Measurements from ENCODE around the gene TMEM169. TPM values are rescaled to one million over a fixed set of nuclear protein-coding genes. Genes with fewer than 3 reads are reported as not detected.
"Not testable (repeated sequence)": the region's sequence is repeated elsewhere in the genome, so short reads cannot be mapped to it uniquely, and the experiment has no call there.

Gene TMEM169
- total and polyA plus RNA-seq, 2 donors: 0.65 to 0.85 TPM

DNA sequence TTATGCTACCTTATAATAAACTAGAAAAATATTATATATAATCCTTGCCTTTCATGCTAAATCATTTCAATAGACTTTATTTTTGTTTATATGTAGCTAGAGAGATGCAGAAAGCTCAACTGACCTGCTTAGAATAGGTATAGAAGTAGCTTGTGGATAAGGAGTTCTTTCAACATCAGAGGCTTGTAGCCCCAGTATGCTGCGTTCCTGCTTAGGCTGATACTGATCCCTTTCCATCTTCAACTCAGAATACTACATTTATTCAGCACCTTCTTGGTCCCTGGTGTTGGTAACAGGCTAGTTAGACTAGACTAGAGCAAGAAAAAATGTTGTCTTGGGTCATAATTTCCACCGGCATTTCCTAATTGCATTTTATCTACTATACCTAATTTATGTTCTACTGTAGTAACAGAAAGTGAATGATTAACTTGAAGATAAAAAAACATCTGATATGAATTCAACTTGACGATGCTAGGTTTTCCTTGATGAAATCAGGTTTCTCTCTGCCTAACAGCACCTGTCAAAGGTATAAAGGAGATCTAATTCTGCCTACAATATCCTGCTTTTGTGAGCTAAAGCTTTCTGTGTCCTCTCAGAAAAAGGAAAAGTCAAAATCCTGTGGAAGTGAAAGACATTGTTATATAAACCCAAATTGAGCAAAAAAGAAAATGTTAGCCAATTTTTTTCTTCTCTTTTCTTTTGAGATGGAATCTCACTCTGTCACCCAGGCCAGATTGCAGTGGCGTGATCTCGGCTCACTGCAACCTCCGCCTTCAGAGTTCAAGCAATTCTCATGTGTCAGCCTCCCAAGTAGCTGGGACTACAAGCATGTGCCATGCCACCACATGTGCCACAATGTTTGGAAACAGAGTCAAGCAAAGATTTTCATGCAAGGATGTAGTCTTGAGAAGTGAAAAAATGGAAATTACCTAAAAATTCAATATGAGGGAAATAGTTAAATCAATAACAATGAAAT is 5.9 kb upstream of the TMEM169 start:
- no peaks in the 10 kb centered on the region for H3K4me1 ChIP-seq (ENCODE audit: insufficient read depth)
- WGBS: 82% methylated on average over 6 of the region's 6 CpGs
- H3K36me3 ChIP-seq (ENCODE audit: insufficient read depth): no peaks in the 10 kb centered on the region
- no peak overlapping the region for H3K4me3 ChIP-seq (ENCODE audit: low read depth, low read length)
- H3K27ac ChIP-seq (ENCODE audit: low read depth): no peak overlapping the region
- no peak for DNase-seq (ENCODE audit: extremely low spot score)

- no peak overlapping the region for H3K27ac ChIP-seq (ENCODE audit: low read depth)
- no peak overlapping the region for H3K4me3 ChIP-seq (ENCODE audit: low read depth, low read length)
- no peaks in the 10 kb centered on the region for H3K4me1 ChIP-seq (ENCODE audit: insufficient read depth)
- H3K36me3 ChIP-seq (ENCODE audit: insufficient read depth): no peaks in the 10 kb centered on the region
- 74% methylated on average over 1 of the region's 1 CpG for WGBS
- DNase-seq (ENCODE audit: extremely low spot score): no peak
These were observed 2.9 kb upstream of the TMEM169 start for GRCh38 chr2:216078776-216079175.

DNA sequence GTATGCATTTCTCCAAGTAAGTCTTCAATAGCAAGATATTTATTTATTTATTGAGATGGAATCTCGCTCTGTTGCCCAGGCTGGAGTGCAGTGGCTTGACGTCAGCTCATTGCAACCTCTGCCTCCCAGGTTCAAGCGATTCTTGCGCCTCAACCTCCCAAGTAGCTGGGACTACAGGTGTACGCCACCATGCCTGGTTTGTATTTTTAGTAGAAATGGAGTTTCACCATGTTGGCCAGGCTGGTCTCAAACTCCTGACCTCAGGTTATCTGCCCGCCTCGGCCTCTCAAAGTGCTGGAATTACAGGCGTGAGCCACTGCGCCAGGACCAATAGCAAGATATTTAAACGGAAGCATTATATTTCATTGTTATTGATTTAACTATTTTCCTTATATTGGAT is 1.7 kb upstream of the TMEM169 start:
- H3K27ac ChIP-seq (ENCODE audit: low read depth); H3K4me3 ChIP-seq (ENCODE audit: low read depth, low read length); H3K36me3 ChIP-seq (ENCODE audit: insufficient read depth); H3K4me1 ChIP-seq (ENCODE audit: insufficient read depth); DNase-seq (ENCODE audit: extremely low spot score): not testable (repeated sequence)
- 97% methylated on average over 10 of the region's 10 CpGs for WGBS

GRCh38 chr2:216081012-216081411 is 707 bp upstream of the TMEM169 start:
- Histone ChIP-seq H3K27ac (ENCODE audit: low read depth) (no peak overlapping the region), H3K4me3 (ENCODE audit: low read depth, low read length) (peak overlapping the region; percentile 54), H3K36me3 (ENCODE audit: insufficient read depth) (no peaks in the 10 kb centered on the region), H3K4me1 (ENCODE audit: insufficient read depth) (no peaks in the 10 kb centered on the region)
- 48% methylated on average over 1 of the region's 1 CpG for WGBS
- no peak for DNase-seq (ENCODE audit: extremely low spot score)

DNA sequence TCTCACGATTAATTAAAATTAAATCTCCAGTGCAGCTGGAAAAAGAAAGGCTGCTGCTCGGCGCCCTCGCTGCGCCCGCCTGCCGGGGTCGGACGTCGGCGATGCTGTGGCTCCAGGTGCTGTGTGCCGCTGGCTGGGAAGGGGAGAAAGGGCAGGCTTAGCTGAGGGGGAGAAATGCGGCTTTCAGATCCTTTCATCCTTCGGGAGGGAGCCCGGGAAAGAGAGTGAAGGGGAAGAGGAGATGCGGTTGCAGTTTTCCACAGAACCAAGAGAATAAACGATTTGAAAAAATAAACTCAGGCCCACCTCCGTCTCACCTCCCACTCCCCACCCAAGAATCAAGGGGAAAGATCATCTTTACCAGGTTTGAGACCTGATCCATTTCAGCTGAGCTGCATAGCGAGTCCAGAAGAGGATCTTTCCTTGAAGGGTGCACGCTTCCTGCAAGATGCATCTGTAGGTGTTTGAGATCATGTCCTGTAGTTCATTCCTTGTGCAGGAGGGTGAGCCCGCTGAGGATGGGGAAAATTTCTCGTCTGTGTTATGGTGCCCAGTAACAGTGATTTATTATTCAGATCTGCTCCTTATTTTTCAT is 495 bp downstream of the TMEM169 start:
- H3K4me3 ChIP-seq (ENCODE audit: low read depth, low read length): peak overlapping the region; percentile 54
- H3K36me3 ChIP-seq (ENCODE audit: insufficient read depth): no peaks in the 10 kb centered on the region
- WGBS: 15% methylated on average over 22 of the region's 22 CpGs
- DNase-seq (ENCODE audit: extremely low spot score): no peak
- no peaks in the 10 kb centered on the region for H3K4me1 ChIP-seq (ENCODE audit: insufficient read depth)
- H3K27ac ChIP-seq (ENCODE audit: low read depth): no peak overlapping the region

GRCh38 chr2:216082805-216083204 is 1.1 kb downstream of the TMEM169 start:
- WGBS: 73% methylated on average over 3 of the region's 3 CpGs
- DNase-seq (ENCODE audit: extremely low spot score): no peak

DNA sequence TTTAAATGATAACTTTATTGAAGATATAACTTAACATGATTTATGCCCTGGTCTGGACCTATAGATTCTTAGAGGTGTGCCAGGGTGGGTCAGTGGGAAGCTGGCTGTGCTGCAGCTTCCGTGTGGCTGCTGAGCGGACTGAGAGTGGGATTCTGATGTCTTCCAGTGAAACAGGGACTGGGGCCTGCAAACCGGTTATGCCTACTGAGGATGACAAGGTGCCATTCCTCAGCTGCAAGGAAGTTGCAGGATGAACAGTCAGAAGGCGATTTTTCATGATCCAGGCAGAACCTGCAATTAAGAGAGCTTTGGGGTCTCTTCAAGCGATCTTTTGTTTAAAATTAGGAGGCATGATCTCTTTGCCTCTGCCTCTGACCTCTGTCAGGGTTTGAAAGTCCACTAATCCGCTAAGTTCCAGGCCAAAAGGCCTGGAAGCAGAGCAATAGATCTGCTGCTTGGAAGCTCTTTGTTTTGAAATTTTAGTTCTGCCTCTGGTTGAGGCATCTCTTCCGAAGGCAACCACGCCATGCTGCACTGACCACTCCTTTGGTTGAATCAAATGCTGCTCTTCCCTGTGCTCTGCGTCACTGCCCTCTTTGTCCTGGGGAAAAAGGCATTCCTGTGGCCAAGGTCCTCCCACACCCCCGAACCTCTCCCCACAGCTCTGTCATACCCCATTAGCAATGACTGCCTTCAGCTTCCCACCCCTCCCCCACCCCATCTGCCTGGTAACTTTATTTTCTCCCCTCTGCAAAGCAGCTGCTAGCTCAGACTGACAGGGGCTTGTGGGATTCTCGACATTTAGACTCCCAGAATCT is 2.0 kb downstream of the TMEM169 start:
- H3K4me1 ChIP-seq (ENCODE audit: insufficient read depth): no peaks in the 10 kb centered on the region
- no peak overlapping the region for H3K27ac ChIP-seq (ENCODE audit: low read depth)
- H3K36me3 ChIP-seq (ENCODE audit: insufficient read depth): no peaks in the 10 kb centered on the region
- WGBS: 82% methylated on average over 11 of the region's 11 CpGs
- no peak overlapping the region for H3K4me3 ChIP-seq (ENCODE audit: low read depth, low read length)
- no peak for DNase-seq (ENCODE audit: extremely low spot score)

More at GRCh38 chr2:216082805-216083204, 1.1 kb downstream of the TMEM169 start:
- H3K4me3 ChIP-seq (ENCODE audit: low read depth, low read length): no peak overlapping the region
- H3K27ac ChIP-seq (ENCODE audit: low read depth): no peak overlapping the region
- H3K36me3 ChIP-seq (ENCODE audit: insufficient read depth): no peaks in the 10 kb centered on the region
- no peaks in the 10 kb centered on the region for H3K4me1 ChIP-seq (ENCODE audit: insufficient read depth)

DNA sequence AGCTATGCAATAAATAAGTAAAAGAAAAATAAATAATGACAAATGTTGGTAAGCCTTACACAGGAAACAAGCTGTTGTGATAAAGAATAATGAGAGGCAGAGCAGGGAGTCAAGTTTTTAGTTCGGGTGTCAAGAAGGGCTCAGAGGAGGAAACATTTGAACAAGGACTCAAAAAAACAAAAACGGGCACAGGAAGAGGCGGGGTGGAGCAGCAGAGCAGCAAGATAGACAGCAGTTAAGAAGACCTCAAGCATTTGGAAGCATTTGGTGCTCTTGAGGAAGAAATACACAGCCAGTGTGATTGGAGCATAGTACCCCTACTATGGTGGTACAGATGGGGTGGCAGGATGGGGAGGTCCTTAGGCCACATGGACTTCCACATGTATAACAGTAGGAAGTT is 2.8 kb downstream of the TMEM169 start:
- no peak for DNase-seq (ENCODE audit: extremely low spot score)
- Histone ChIP-seq H3K4me3 (ENCODE audit: low read depth, low read length) (no peak overlapping the region), H3K4me1 (ENCODE audit: insufficient read depth) (no peaks in the 10 kb centered on the region), H3K36me3 (ENCODE audit: insufficient read depth) (no peaks in the 10 kb centered on the region), H3K27ac (ENCODE audit: low read depth) (no peak overlapping the region)
- 70% methylated on average over 3 of the region's 3 CpGs for WGBS

GRCh38 chr2:216086207-216086893 is 4.6 kb downstream of the TMEM169 start:
- Histone ChIP-seq H3K4me3 (ENCODE audit: low read depth, low read length) (no peak overlapping the region), H3K27ac (ENCODE audit: low read depth) (no peak overlapping the region), H3K36me3 (ENCODE audit: insufficient read depth) (no peaks in the 10 kb centered on the region), H3K4me1 (ENCODE audit: insufficient read depth) (no peaks in the 10 kb centered on the region)
- no peak for DNase-seq (ENCODE audit: extremely low spot score)
- 86% methylated on average over 2 of the region's 2 CpGs for WGBS

DNA sequence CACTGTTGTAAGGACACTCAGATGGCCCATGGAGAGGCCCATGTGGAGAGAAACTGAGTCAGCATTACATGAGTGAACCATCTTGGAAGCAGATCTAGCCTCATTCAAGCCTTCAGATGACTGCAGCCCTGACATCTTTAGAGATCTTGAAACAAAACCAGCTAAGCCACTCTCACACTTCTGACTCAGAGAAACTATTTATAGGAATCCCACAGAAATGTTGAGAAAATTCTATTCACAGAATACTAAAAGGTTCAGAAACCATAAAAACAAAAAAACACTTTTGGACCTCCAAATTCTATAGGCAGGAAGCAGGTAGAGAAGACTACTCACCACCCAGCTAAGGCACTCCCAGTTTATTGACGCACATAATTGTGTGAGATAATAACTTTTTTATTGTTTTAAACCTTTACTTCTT is 8.7 kb downstream of the TMEM169 start:
- 89% methylated on average over 1 of the region's 1 CpG for WGBS
- DNase-seq (ENCODE audit: extremely low spot score): no peak
- H3K4me1 ChIP-seq (ENCODE audit: insufficient read depth): no peaks in the 10 kb centered on the region
- H3K36me3 ChIP-seq (ENCODE audit: insufficient read depth): no peaks in the 10 kb centered on the region
- no peak overlapping the region for H3K27ac ChIP-seq (ENCODE audit: low read depth)
- H3K4me3 ChIP-seq (ENCODE audit: low read depth, low read length): no peak overlapping the region

DNA sequence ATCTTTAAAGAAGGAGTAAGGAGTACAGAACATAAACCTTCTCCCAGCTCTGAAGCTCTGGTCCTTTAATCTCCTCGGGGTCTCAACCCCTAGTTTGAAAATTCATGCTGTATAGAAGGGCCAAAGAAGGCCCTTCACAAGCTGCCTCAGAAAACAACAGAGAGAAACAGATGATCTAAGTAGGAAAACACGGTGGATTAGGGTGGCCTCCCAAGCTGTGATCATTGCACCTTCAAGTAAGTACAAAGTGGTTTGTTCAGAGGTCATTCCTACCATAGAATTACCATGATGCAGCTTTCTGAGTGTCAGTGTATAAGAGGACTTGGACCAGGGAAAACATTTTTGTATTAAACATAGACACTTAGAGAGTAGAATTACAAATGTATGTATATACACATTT is 10.9 kb downstream of the TMEM169 start:
- Histone ChIP-seq H3K27ac (ENCODE audit: low read depth) (no peak overlapping the region), H3K36me3 (ENCODE audit: insufficient read depth) (no peaks in the 10 kb centered on the region), H3K4me1 (ENCODE audit: insufficient read depth) (no peaks in the 10 kb centered on the region), H3K4me3 (ENCODE audit: low read depth, low read length) (no peak overlapping the region)
- DNase-seq (ENCODE audit: extremely low spot score): no peak
- 74% methylated on average over 2 of the region's 2 CpGs for WGBS

DNA sequence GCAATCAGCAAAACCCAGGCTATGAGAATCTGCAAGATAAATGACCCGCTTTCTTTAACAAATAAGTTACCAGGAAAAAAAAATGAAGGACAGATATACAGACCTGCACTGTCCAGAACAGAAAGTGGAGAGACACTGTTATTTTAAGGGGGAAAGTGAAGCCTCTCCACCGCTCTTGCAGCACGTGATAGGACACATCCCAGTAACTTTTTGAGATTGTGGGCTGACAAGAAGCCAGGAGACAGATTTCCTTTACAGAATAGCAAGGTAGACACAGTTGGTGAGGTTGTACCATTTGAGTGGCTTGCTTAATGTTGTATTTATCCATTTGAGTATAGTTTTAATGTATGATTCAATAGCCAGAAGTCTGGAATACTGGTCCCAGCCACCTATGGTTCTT is 13.0 kb downstream of the TMEM169 start:
- no peak for DNase-seq (ENCODE audit: extremely low spot score)
- Histone ChIP-seq H3K36me3 (ENCODE audit: insufficient read depth) (no peaks in the 10 kb centered on the region), H3K4me3 (ENCODE audit: low read depth, low read length) (no peak overlapping the region), H3K27ac (ENCODE audit: low read depth) (no peak overlapping the region), H3K4me1 (ENCODE audit: insufficient read depth) (no peaks in the 10 kb centered on the region)
- 60% methylated on average over 3 of the region's 3 CpGs for WGBS

Data from urinary bladder (tissue), 4 donors.